ENCODE measurements around the gene C16orf96. TPM values are rescaled to one million over a fixed set of nuclear protein-coding genes. Genes with fewer than 3 reads are reported as not detected.

Gene C16orf96
- total RNA-seq, 1 experiment from 2014 or later: 0.10 TPM

GRCh38 chr16:4624015-4624826 is 68.1 kb downstream of the C16orf96 start, which contains the start of gene MGRN1 (continued):
- peak; percentile 44 for TF ChIP-seq TCF7L2 (IDR thresholded peaks at IDR 0.05; ENCODE audit: borderline replicate concordance, extremely low read depth, insufficient read depth, insufficient read length)
- TF ChIP-seq YY1 (IDR thresholded peaks at IDR 0.05; ENCODE audit: extremely low read depth, insufficient replicate concordance, low read depth, low read length): no peak
- no peak for TF ChIP-seq ELF1 (IDR thresholded peaks at IDR 0.05; ENCODE audit: borderline replicate concordance, low read depth)
- no peak for TF ChIP-seq ZFX (IDR thresholded peaks at IDR 0.05)

- peaks cover 15 to 21% of the 10 kb centered on the region in 2 experiments for H3K4me1 ChIP-seq (ENCODE audit: control insufficient read depth in 1 of 2, insufficient read depth in 2 of 2, low read length in 2 of 2)
- peak overlapping the region; percentile 86 to 87 for H3K4me3 ChIP-seq (replicated peaks in 1 of 2; ENCODE audit: low read depth in 1 of 2, low read length in 2 of 2)
- CTCF ChIA-PET: interaction anchor here (0.6 to 1.5 kb wide), 10 partner anchors 9 to 147 kb away, joined by 3 to 18 read pairs (median 4); partner anchors contain the start of genes ANKS3 and DNAAF8
- H4K20me1 ChIP-seq (ENCODE audit: insufficient read depth): no peaks in the 10 kb centered on the region
- RAD21 ChIA-PET (ENCODE audit: low non-redundant PET in 1 of 2, low total read pairs in 2 of 2, uncharacterized antibody in 2 of 2, unreplicated experiment in 2 of 2): interaction anchor here in 1 of 2 experiments (0.6 kb wide), 1 partner anchor 76 kb away, joined by 3 read pairs; no protein-coding TSS in a partner anchor
- TF ChIP-seq POLR2A (IDR thresholded peaks at IDR 0.05; ENCODE audit: borderline replicate concordance, extremely low read depth, insufficient read depth, insufficient read length) (peak; percentile 87), ELF1 (IDR thresholded peaks at IDR 0.05; ENCODE audit: borderline replicate concordance, low read depth) (no peak), CBX3 (IDR thresholded peaks at IDR 0.05; ENCODE audit: low read depth) (no peak), ZFX (IDR thresholded peaks at IDR 0.05) (peak; percentile 99), CEBPB (IDR thresholded peaks at IDR 0.05; ENCODE audit: low read depth) (no peak), EZH2 (IDR thresholded peaks at IDR 0.05) (no peak), POLR2AphosphoS5 (IDR thresholded peaks at IDR 0.05; ENCODE audit: low read depth, low read length) (peak; percentile 89), SP1 (IDR thresholded peaks at IDR 0.05; ENCODE audit: low read depth) (no peak), EGR1 (IDR thresholded peaks at IDR 0.05; ENCODE audit: low read depth) (peak; percentile 41; the same call in 1 of the 2 replicates), FOSL1 (IDR thresholded peaks at IDR 0.05; ENCODE audit: low read depth) (no peak), TCF7L2 (IDR thresholded peaks at IDR 0.05; ENCODE audit: borderline replicate concordance, extremely low read depth, insufficient read depth, insufficient read length) (no peak), EZH2phosphoT487 (IDR thresholded peaks at IDR 0.05; ENCODE audit: borderline replicate concordance) (no peak), SIN3A (IDR thresholded peaks at IDR 0.05; ENCODE audit: low read depth) (no peak; the same call in 1 of the 2 replicates), RAD21 (IDR thresholded peaks at IDR 0.05; ENCODE audit: low read depth) (no peak), ATF3 (IDR thresholded peaks at IDR 0.05) (no peak)
- TF ChIP-seq, protein P1, sequence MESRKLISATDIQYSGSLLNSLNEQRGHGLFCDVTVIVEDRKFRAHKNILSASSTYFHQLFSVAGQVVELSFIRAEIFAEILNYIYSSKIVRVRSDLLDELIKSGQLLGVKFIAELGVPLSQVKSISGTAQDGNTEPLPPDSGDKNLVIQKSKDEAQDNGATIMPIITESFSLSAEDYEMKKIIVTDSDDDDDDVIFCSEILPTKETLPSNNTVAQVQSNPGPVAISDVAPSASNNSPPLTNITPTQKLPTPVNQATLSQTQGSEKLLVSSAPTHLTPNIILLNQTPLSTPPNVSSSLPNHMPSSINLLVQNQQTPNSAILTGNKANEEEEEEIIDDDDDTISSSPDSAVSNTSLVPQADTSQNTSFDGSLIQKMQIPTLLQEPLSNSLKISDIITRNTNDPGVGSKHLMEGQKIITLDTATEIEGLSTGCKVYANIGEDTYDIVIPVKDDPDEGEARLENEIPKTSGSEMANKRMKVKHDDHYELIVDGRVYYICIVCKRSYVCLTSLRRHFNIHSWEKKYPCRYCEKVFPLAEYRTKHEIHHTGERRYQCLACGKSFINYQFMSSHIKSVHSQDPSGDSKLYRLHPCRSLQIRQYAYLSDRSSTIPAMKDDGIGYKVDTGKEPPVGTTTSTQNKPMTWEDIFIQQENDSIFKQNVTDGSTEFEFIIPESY (IDR thresholded peaks at IDR 0.05; ENCODE audit: extremely low read depth, insufficient replicate concordance, low read length): peak; percentile 27
- H3K36me3 ChIP-seq (ENCODE audit: control insufficient read depth in 1 of 2, insufficient read depth in 2 of 2, low read length in 2 of 2): no peaks in the 10 kb centered on the region
- H3K9me3 ChIP-seq (ENCODE audit: control insufficient read depth in 1 of 2, insufficient read depth in 1 of 2, low read depth in 1 of 2, low read length in 2 of 2): no peaks in the 10 kb centered on the region
- peaks cover 47% of the 10 kb centered on the region for H3K79me2 ChIP-seq (ENCODE audit: insufficient read depth, low read length)
- no peak overlapping the region for H2AFZ ChIP-seq (ENCODE audit: low read depth, low read length, poor library complexity, severe bottlenecking)
- intact Hi-C loops (cut with micrococcal nuclease): loop anchor here (5.0 kb wide), 1 partner anchor 317 kb away; no protein-coding TSS in a partner anchor
- peak overlapping the region; percentile 96 for H3K9ac ChIP-seq (ENCODE audit: low read length)
- BruUV-seq (replicated peaks): no TSS peak
- POLR2A ChIA-PET: interaction anchor here (1.0 kb wide), 1 partner anchor 9 kb away, joined by 7 read pairs; no protein-coding TSS in a partner anchor
- no peaks in the 10 kb centered on the region for H3K27me3 ChIP-seq (ENCODE audit: insufficient read depth, low read length)
- peak overlapping the region; percentile 89 for H3K4me2 ChIP-seq (ENCODE audit: low read length)
- H3K9me2 ChIP-seq (ENCODE audit: insufficient read depth): no peaks in the 10 kb centered on the region
- ATAC-seq (peak; percentile 41), DNase-seq (ENCODE audit: low read depth, low spot score) (no peak)
- H3K27ac ChIP-seq (ENCODE audit: low read depth, low read length): peak overlapping the region; percentile 95
Measured at GRCh38 chr16:4624827-4625559, 68.9 kb downstream of the C16orf96 start.
